Ovary (tissue), 9 donors: ENCODE results near the gene ZNF552. TPM values are rescaled to one million over a fixed set of nuclear protein-coding genes. Genes with fewer than 3 reads are reported as not detected.

Experiments
- DNase-seq, 5 donors: peaks; one replicate each; pipeline ENCODE4 v3.0.0-alpha.2; 2019 to 2020
- H3K27ac ChIP-seq, 2 donors: fragments of 200-600 bp; one replicate each; pipeline versions ENCODE4 v1.5.1 to v1.8.0; 2019 to 2022
- H3K27me3 ChIP-seq: fragments of 200-600 bp; one replicate; pipeline ENCODE4 v1.8.0; 2022
- H3K36me3 ChIP-seq: fragments of 200-600 bp; sonication (generic); one replicate; pipeline ENCODE4 v1.5.1; 2019
- H3K4me1 ChIP-seq: one replicate; pipeline ENCODE4 v1.8.1; 2013; ENCODE audit warnings: mild to moderate bottlenecking, moderate library complexity; ENCODE audit not compliant: insufficient read depth
- H3K4me3 ChIP-seq: fragments of 200-600 bp; sonication (generic); one replicate; pipeline ENCODE4 v1.5.1; 2017
- H3K9me3 ChIP-seq, 2 donors: fragments of 200-600 bp in 1 of 2; sonication (generic) in 1 of 2; one replicate each; pipeline versions ENCODE4 v1.5.1 to v1.8.1; 2013 to 2019; ENCODE audit warnings: mild to moderate bottlenecking in 1 of 2, moderate library complexity in 1 of 2
- EP300 ChIP-seq: sonication (generic); formaldehyde crosslinking; IDR thresholded peaks from one replicate; pipeline ENCODE4 v1.6.1; 2017; ENCODE audit warnings: antibody characterized with exemption
- POLR2A ChIP-seq: fragments of 450-650 bp; IDR thresholded peaks from one replicate; pipeline ENCODE4 v1.6.1; 2017; ENCODE audit warnings: antibody characterized with exemption, mild to moderate bottlenecking, moderate library complexity
- WGBS, 3 donors: extraction: QIAGEN DNeasy Blood & Tissue Kit in 1 of 3; methylation state at CpG; one replicate each; pipeline versions ENCODE4 v1.1.5 to v1.1.7; 2013 to 2017; 5-methylcytosine and 5-hydroxymethylcytosine counted together
- intact Hi-C, 4 donors: fragments of 100-400 bp; cut with DNase I; formaldehyde crosslinking; loops; one replicate each; pipeline versions ENCODE4 v1.11.0 to v1.15.1; 2022 to 2023
- polyA plus RNA-seq, 2 donors: library from polyadenylated mRNA; stranded (reverse); fragments of 200-250 nt in 1 of 2; fragments of 350-450 nt in 1 of 2; fragmentation: Illumina TruSeq in 1 of 2; extraction: RNeasy Lipid Tissue Mini Kit (QIAGEN cat#74804) in 1 of 2; gene quantifications; one replicate each; pipeline ENCODE4 v1.2.3, GENCODE V29; 2013 to 2014
- total RNA-seq, 7 donors: library from RNA; depleted of rRNA in 2 of 7; stranded (reverse); fragments of >200 nt in 2 of 7; fragmentation: NEBNext Ultra II Directional in 3 of 7; extraction: Animal tissue kit (Norgen Biotek cat#: 25700) in 3 of 7; gene quantifications; one replicate each; pipeline versions ENCODE4 v1.1.0 to v1.2.4, GENCODE V29; 2016 to 2023
- TF ChIP-seq, protein P1 (sequence below), 3 donors: fragments of 450-650 bp in 2 of 3; fragments of 200-600 bp in 1 of 3; IDR thresholded peaks; one replicate each; pipeline versions ENCODE4 v1.5.1 to v1.8.0; 2016 to 2022; ENCODE audit warnings: antibody characterized with exemption in 3 of 3, mild to moderate bottlenecking in 1 of 3
- donor health status: DM: no; HTN: no; CAD: no; lungs with moderate emphysema.
- donor health status: DM: no; HTN: no; CAD: no.
- donor health status: Bipolar disorder and iron deficiency.
- donor health status: DM: yes; HTN: yes; CAD: no.
- donor health status: DM: no; HTN: no; CAD: no.
- donor health status: DM: yes; HTN: yes; CAD: no.

Gene ZNF552
- total and polyA plus RNA-seq, 9 donors: 4.9 to 9.9 (median 7.2) TPM

GRCh38 chr19:57819475-57820148 lies 4.9 kb upstream of the ZNF552 start:
- WGBS, 3 donors: 0% methylated on average over 43 to 44 of the region's 44 CpGs
- peak overlapping the region in 1 of 2 donors; percentile 26 for H3K27ac ChIP-seq
- H3K27me3 ChIP-seq: no peaks in the 10 kb centered on the region

DNA sequence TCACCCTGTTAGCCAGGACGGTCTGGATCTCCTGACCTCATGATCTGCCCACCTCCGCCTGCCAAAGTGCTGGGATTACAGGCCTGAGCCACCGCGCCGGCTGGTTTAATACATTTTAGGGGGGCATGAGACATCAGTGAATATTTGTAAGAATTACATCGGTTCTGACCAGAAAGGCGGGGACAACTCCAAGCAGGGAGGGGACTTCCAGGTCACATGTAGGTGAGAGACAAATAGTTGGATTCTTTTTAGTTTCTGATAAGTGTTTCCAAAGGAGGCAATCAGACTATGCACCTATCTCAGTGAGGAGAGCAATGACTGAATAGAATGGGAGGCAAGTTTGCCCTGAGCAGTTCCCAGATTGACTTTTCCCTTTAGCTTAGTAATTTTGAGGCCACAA lies 3.7 kb upstream of the ZNF552 start:
- intact Hi-C loops: no loop called here
- TF ChIP-seq POLR2A: no peak
- no peak for TF ChIP-seq EP300
- TF ChIP-seq, protein P1, sequence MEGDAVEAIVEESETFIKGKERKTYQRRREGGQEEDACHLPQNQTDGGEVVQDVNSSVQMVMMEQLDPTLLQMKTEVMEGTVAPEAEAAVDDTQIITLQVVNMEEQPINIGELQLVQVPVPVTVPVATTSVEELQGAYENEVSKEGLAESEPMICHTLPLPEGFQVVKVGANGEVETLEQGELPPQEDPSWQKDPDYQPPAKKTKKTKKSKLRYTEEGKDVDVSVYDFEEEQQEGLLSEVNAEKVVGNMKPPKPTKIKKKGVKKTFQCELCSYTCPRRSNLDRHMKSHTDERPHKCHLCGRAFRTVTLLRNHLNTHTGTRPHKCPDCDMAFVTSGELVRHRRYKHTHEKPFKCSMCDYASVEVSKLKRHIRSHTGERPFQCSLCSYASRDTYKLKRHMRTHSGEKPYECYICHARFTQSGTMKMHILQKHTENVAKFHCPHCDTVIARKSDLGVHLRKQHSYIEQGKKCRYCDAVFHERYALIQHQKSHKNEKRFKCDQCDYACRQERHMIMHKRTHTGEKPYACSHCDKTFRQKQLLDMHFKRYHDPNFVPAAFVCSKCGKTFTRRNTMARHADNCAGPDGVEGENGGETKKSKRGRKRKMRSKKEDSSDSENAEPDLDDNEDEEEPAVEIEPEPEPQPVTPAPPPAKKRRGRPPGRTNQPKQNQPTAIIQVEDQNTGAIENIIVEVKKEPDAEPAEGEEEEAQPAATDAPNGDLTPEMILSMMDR (IDR thresholded peaks at IDR 0.05): no peak
- H3K27ac ChIP-seq: no peak overlapping the region
- H3K4me1 ChIP-seq: peaks cover 8% of the 10 kb centered on the region
- H3K27me3 ChIP-seq: no peaks in the 10 kb centered on the region
- WGBS, 3 donors: 88 to 93% (median 91%) methylated on average over 7 of the region's 7 CpGs
- no peak for DNase-seq
- no peak overlapping the region for H3K4me3 ChIP-seq
- no peaks in the 10 kb centered on the region for H3K36me3 ChIP-seq
- no peaks in the 10 kb centered on the region for H3K9me3 ChIP-seq

More at GRCh38 chr19:57819475-57820148, 4.9 kb upstream of the ZNF552 start:
- H3K9me3 ChIP-seq: no peaks in the 10 kb centered on the region
- TF ChIP-seq POLR2A: peak; percentile 48
- TF ChIP-seq, protein P1 (IDR thresholded peaks at IDR 0.05): no peak
- peak; percentile 79 to 84 (median 81) for DNase-seq
- peak overlapping the region; percentile 87 for H3K4me3 ChIP-seq
- peaks cover 4% of the 10 kb centered on the region for H3K4me1 ChIP-seq
- H3K36me3 ChIP-seq: no peaks in the 10 kb centered on the region
- intact Hi-C loops: no loop called here

DNA sequence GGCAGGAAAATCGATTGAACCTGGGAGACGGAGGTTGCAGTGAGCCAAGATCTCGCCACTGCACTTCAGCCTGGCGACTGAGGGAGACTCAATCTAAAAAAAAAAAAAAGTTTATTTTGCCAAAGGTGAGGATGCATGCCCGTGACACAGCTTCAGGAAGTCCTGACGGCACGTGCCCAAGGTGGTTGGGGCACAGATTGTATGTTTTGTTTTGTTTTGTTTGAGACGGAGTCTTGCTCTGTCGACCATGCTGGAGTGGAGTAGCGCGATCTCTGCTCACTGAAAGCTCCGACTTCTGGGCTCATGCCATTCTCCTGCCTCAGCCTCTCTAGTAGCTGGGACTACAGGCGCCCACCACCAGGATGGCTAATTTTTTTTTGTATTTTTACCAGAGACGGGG lies 3.3 kb upstream of the ZNF552 start:
- H3K27ac ChIP-seq: no peak overlapping the region
- TF ChIP-seq, protein P1 (IDR thresholded peaks at IDR 0.05): no peak
- TF ChIP-seq POLR2A: no peak
- TF ChIP-seq EP300: no peak
- H3K36me3 ChIP-seq: no peaks in the 10 kb centered on the region
- no peaks in the 10 kb centered on the region for H3K27me3 ChIP-seq
- H3K9me3 ChIP-seq: no peaks in the 10 kb centered on the region
- intact Hi-C loops: no loop called here
- peaks cover 8% of the 10 kb centered on the region for H3K4me1 ChIP-seq
- WGBS, 3 donors: 93 to 96% (median 96%) methylated on average over 14 of the region's 14 CpGs
- H3K4me3 ChIP-seq: no peak overlapping the region
- no peak for DNase-seq

DNA sequence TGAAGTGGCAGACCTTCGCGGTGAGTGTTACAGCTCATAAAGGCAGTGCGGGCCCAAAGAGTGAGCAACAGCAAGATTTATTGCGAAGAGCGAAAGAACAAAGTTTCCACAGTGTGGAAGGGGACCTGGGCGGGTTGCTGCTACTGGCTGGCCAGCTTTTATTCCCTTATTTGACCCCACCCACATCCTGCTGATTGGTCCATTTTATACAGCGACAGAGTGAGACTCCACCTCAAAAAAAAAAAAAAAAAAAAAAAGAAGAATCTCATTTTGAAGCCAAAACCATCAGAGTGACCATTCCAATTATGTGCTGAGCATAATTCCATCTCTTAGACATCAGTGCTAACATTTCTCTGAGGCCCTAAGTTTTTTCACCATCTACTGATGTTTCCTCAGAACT lies 1.9 kb upstream of the ZNF552 start:
- DNase-seq: no peak
- H3K36me3 ChIP-seq: no peaks in the 10 kb centered on the region
- no peaks in the 10 kb centered on the region for H3K9me3 ChIP-seq
- no peak overlapping the region for H3K27ac ChIP-seq
- intact Hi-C loops: no loop called here
- WGBS, 3 donors: 78 to 88% (median 87%) methylated on average over 7 of the region's 7 CpGs
- H3K27me3 ChIP-seq: no peaks in the 10 kb centered on the region
- H3K4me3 ChIP-seq: no peak overlapping the region
- peaks cover 8% of the 10 kb centered on the region for H3K4me1 ChIP-seq
- TF ChIP-seq, protein P1 (IDR thresholded peaks at IDR 0.05): no peak
- TF ChIP-seq EP300 (no peak), POLR2A (no peak)
